ENCODE data around the gene CDK14.

DNA sequence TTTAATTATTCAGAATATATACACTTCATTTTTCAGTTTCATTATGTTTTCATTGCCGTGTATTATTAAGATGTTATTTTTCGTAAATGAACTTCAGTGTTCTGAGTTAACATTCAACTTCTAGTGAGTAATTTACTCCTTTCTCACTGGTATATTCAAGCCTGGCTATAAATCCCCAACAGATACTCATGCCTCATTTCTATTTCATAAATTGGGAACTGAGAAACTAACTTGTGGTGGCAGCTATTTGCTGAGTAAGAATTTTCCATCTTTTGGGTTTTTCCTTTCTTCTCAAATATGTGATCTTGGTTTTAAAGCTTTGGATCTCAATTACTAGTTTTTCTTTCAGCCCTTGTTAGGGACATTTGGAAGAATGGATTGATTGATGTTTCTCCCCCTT lies 281.1 kb downstream of the CDK14 start:
- TF ChIP-seq POLR2AphosphoS5 (IDR thresholded peaks at IDR 0.05; ENCODE audit: low read depth) = no peak
- TF ChIP-seq, protein P1, sequence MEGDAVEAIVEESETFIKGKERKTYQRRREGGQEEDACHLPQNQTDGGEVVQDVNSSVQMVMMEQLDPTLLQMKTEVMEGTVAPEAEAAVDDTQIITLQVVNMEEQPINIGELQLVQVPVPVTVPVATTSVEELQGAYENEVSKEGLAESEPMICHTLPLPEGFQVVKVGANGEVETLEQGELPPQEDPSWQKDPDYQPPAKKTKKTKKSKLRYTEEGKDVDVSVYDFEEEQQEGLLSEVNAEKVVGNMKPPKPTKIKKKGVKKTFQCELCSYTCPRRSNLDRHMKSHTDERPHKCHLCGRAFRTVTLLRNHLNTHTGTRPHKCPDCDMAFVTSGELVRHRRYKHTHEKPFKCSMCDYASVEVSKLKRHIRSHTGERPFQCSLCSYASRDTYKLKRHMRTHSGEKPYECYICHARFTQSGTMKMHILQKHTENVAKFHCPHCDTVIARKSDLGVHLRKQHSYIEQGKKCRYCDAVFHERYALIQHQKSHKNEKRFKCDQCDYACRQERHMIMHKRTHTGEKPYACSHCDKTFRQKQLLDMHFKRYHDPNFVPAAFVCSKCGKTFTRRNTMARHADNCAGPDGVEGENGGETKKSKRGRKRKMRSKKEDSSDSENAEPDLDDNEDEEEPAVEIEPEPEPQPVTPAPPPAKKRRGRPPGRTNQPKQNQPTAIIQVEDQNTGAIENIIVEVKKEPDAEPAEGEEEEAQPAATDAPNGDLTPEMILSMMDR (IDR thresholded peaks at IDR 0.05; ENCODE audit: insufficient read depth, low read length) = no peak
